HEK293 (cell line): Measurements from ENCODE around the gene MYO5C.

Experiments used
- CTCF ChIA-PET: fragments of 350-600 bp; formaldehyde crosslinking; extraction: SDS; loops from one replicate; lab custom pipeline; 2021; ENCODE audit warnings: antibody characterized with exemption; lab: Yijun Ruan, JAX
- POLR2A ChIA-PET: fragments of 300-600 bp; formaldehyde crosslinking; extraction: SDS; loops from one replicate; lab custom pipeline; 2020; ENCODE audit warnings: antibody characterized with exemption, inconsistent platforms; lab: Yijun Ruan, JAX
- H3K27ac ChIP-seq: fragments of 200-500 bp; sonication (Bioruptor generic); 2 replicates; pipeline ENCODE4 v1.5.1; 2014; ENCODE audit warnings: low read depth, low read length, control low read depth, inconsistent platforms; ENCODE audit errors: extremely low read depth
- H3K36me3 ChIP-seq, 2 experiments: fragments of 200-500 bp in 1 of 2; sonication (Bioruptor generic) in 1 of 2; 1 replicate in 1 of 2; 2 replicates in 1 of 2; pipeline ENCODE4 v1.5.1; 2014 to 2017; ENCODE audit warnings: inconsistent platforms in 2 of 2, low read length in 2 of 2; ENCODE audit not compliant: control insufficient read depth in 2 of 2, insufficient read depth in 1 of 2
- H3K4me1 ChIP-seq: fragments of 200-500 bp; sonication (Bioruptor generic); 2 replicates; pipeline ENCODE4 v1.5.1; 2014; ENCODE audit warnings: mild to moderate bottlenecking, low read length, inconsistent platforms; ENCODE audit not compliant: control insufficient read depth, insufficient read depth
- H3K4me3 ChIP-seq: 2 replicates; pipeline ENCODE4 v1.5.1; 2011; ENCODE audit warnings: low read depth, mild to moderate bottlenecking, control low read depth, low read length, moderate library complexity
- H3K9me3 ChIP-seq: fragments of 200-500 bp; sonication (Bioruptor generic); 2 replicates; pipeline ENCODE4 v1.5.1; 2014; ENCODE audit warnings: low read depth, low read length, inconsistent platforms; ENCODE audit not compliant: control insufficient read depth, insufficient read depth
- BCL11A ChIP-seq: fragments of 450-650 bp; formaldehyde crosslinking; IDR thresholded peaks from 2 replicates; pipeline ENCODE4 v1.5.1; 2016; ENCODE audit warnings: low read depth, missing biosample characterization, missing genetic modification characterization
- FEZF1 ChIP-seq: fragments of 450-650 bp; formaldehyde crosslinking; IDR thresholded peaks from 2 replicates; pipeline ENCODE4 v1.5.1; 2016; ENCODE audit warnings: missing biosample characterization, missing genetic modification characterization
- GLI2 ChIP-seq: fragments of 450-650 bp; formaldehyde crosslinking; IDR thresholded peaks from 2 replicates; pipeline ENCODE4; 2017; ENCODE audit warnings: missing biosample characterization, missing genetic modification characterization, low read depth, borderline replicate concordance
- SCRT1 ChIP-seq: fragments of 450-650 bp; formaldehyde crosslinking; IDR thresholded peaks from 2 replicates; pipeline ENCODE4 v1.5.1; 2016; ENCODE audit warnings: missing biosample characterization, missing genetic modification characterization, borderline replicate concordance
- ZBTB7A ChIP-seq: fragments of 450-650 bp; formaldehyde crosslinking; IDR thresholded peaks from 2 replicates; pipeline ENCODE4 v1.5.1; 2016; ENCODE audit warnings: low read depth, missing biosample characterization, missing genetic modification characterization
- ZBTB8A ChIP-seq: fragments of 450-650 bp; formaldehyde crosslinking; IDR thresholded peaks from 2 replicates; pipeline ENCODE4 v1.5.1; 2016; ENCODE audit warnings: missing biosample characterization, missing genetic modification characterization
- ZFP37 ChIP-seq: fragments of 450-650 bp; formaldehyde crosslinking; IDR thresholded peaks from 2 replicates; pipeline ENCODE4 v1.5.1; 2016; ENCODE audit warnings: missing biosample characterization, missing genetic modification characterization
- ZNF10 ChIP-seq: fragments of 450-650 bp; formaldehyde crosslinking; IDR thresholded peaks from 2 replicates; pipeline ENCODE4 v1.5.1; 2017; ENCODE audit warnings: missing biosample characterization, missing genetic modification characterization
- ZNF121 ChIP-seq: fragments of 450-650 bp; formaldehyde crosslinking; IDR thresholded peaks from 2 replicates; pipeline ENCODE4 v1.5.1; 2016; ENCODE audit warnings: missing biosample characterization, missing genetic modification characterization
- ZNF23 ChIP-seq: fragments of 450-650 bp; formaldehyde crosslinking; IDR thresholded peaks from 2 replicates; pipeline ENCODE4 v1.5.1; 2016; ENCODE audit warnings: missing biosample characterization, missing genetic modification characterization, borderline replicate concordance
- ZNF341 ChIP-seq: fragments of 450-650 bp; formaldehyde crosslinking; IDR thresholded peaks from 2 replicates; pipeline ENCODE4; 2016; ENCODE audit warnings: low read depth, missing biosample characterization, missing genetic modification characterization
- ZNF426 ChIP-seq: fragments of 450-650 bp; formaldehyde crosslinking; IDR thresholded peaks from 2 replicates; pipeline ENCODE4 v1.5.1; 2017; ENCODE audit warnings: missing biosample characterization, missing genetic modification characterization, mild to moderate bottlenecking, inconsistent platforms, moderate library complexity
- ZNF530 ChIP-seq: fragments of 450-650 bp; formaldehyde crosslinking; IDR thresholded peaks from 2 replicates; pipeline ENCODE4 v1.5.1; 2016; ENCODE audit warnings: low read depth, missing biosample characterization, missing genetic modification characterization
- ZNF561 ChIP-seq: fragments of 450-650 bp; IDR thresholded peaks from 2 replicates; pipeline ENCODE4 v1.5.1; 2018; ENCODE audit warnings: missing biosample characterization, missing genetic modification characterization, borderline replicate concordance
- ZNF624 ChIP-seq: fragments of 450-650 bp; formaldehyde crosslinking; IDR thresholded peaks from 2 replicates; pipeline ENCODE4 v1.5.1; 2017; ENCODE audit warnings: missing biosample characterization, missing genetic modification characterization
- ZNF626 ChIP-seq: fragments of 450-650 bp; sonication (Bioruptor Pico); formaldehyde crosslinking; IDR thresholded peaks from 2 replicates; pipeline ENCODE4 v1.5.1; 2018; ENCODE audit warnings: missing biosample characterization, missing genetic modification characterization, inconsistent platforms
- ZNF658 ChIP-seq: fragments of 450-650 bp; formaldehyde crosslinking; IDR thresholded peaks from 2 replicates; pipeline ENCODE4; 2016; ENCODE audit warnings: missing biosample characterization, missing genetic modification characterization
- TF ChIP-seq, protein P1 (sequence below): fragments of 450-650 bp; formaldehyde crosslinking; IDR thresholded peaks from 2 replicates; pipeline ENCODE4 v1.5.1; 2016; ENCODE audit warnings: missing biosample characterization, missing genetic modification characterization
- TF ChIP-seq, protein P2 (sequence below): fragments of 450-650 bp; formaldehyde crosslinking; conservative IDR thresholded peaks from 2 replicates; pipeline ENCODE4 v1.5.1; 2016; ENCODE audit warnings: low read depth, missing biosample characterization, missing genetic modification characterization
- TF ChIP-seq, protein P3 (sequence below): fragments of 450-650 bp; formaldehyde crosslinking; IDR thresholded peaks from 2 replicates; pipeline ENCODE4 v1.5.1; 2016; ENCODE audit warnings: missing biosample characterization, missing genetic modification characterization

The MYO5C gene

DNA sequence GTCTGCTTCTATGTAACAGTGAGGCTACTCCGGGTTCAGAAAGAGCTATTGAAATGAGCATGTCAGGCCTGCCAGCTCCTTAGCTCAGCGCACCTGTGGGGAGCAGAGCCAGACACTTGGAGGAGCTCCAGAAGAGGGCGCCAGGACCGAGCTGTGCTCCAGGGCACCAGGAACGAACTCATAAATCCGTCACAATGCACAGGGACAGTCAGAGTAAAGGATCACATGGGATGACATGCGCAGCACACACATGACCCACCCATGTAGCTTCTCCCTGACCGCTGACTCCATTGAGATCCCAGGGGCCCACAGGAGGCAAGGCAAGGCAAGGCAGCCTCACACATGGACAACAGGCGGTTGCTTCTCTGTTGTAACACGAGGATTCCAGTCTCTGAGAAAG lies 78.4 kb downstream of the MYO5C start (continued):
- TF ChIP-seq ZNF626 (tag by site-specific recombination) (no peak), ZFP37 (tag by site-specific recombination) (no peak), BCL11A (no peak), ZNF624 (tag by site-specific recombination) (no peak), ZNF530 (no peak), ZNF341 (tag by site-specific recombination) (no peak)
- TF ChIP-seq, protein P1, sequence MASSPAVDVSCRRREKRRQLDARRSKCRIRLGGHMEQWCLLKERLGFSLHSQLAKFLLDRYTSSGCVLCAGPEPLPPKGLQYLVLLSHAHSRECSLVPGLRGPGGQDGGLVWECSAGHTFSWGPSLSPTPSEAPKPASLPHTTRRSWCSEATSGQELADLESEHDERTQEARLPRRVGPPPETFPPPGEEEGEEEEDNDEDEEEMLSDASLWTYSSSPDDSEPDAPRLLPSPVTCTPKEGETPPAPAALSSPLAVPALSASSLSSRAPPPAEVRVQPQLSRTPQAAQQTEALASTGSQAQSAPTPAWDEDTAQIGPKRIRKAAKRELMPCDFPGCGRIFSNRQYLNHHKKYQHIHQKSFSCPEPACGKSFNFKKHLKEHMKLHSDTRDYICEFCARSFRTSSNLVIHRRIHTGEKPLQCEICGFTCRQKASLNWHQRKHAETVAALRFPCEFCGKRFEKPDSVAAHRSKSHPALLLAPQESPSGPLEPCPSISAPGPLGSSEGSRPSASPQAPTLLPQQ (tag by site-specific recombination), result no peak
- TF ChIP-seq, all 188 proteins: peak for 0

DNA sequence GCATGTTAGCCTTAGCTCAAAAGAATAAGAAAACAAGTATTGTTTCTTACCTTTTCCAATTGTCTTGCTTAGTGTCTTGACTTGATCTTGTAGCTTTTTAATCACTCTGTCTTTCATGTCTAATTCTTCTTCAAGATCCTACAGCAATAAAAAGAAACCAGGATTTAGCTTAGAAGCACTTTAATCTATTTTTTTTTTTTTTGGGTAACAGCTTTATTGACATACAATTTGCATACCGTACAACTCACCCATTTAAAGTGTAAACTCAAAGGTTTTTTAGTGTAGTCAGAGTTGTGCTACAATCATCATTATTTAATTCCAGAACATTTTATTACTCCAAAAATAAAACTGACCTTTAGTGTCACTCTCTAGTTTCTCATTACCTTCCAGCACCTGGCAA lies 81.1 kb downstream of the MYO5C start:
- Histone ChIP-seq H3K9me3 (no peaks in the 10 kb centered on the region), H3K4me3 (no peak overlapping the region), H3K27ac (no peak overlapping the region), H3K4me1 (no peaks in the 10 kb centered on the region), H3K36me3 (peaks cover 6 to 75% of the 10 kb centered on the region in 2 experiments; a peak in 2 of 3 replicates)
- TF ChIP-seq FEZF1 (tag by site-specific recombination) (no peak), ZNF561 (tag by site-specific recombination) (no peak), ZBTB8A (tag by site-specific recombination) (no peak), ZNF530 (no peak), ZBTB7A (tag by site-specific recombination) (no peak)
- TF ChIP-seq, protein P2, sequence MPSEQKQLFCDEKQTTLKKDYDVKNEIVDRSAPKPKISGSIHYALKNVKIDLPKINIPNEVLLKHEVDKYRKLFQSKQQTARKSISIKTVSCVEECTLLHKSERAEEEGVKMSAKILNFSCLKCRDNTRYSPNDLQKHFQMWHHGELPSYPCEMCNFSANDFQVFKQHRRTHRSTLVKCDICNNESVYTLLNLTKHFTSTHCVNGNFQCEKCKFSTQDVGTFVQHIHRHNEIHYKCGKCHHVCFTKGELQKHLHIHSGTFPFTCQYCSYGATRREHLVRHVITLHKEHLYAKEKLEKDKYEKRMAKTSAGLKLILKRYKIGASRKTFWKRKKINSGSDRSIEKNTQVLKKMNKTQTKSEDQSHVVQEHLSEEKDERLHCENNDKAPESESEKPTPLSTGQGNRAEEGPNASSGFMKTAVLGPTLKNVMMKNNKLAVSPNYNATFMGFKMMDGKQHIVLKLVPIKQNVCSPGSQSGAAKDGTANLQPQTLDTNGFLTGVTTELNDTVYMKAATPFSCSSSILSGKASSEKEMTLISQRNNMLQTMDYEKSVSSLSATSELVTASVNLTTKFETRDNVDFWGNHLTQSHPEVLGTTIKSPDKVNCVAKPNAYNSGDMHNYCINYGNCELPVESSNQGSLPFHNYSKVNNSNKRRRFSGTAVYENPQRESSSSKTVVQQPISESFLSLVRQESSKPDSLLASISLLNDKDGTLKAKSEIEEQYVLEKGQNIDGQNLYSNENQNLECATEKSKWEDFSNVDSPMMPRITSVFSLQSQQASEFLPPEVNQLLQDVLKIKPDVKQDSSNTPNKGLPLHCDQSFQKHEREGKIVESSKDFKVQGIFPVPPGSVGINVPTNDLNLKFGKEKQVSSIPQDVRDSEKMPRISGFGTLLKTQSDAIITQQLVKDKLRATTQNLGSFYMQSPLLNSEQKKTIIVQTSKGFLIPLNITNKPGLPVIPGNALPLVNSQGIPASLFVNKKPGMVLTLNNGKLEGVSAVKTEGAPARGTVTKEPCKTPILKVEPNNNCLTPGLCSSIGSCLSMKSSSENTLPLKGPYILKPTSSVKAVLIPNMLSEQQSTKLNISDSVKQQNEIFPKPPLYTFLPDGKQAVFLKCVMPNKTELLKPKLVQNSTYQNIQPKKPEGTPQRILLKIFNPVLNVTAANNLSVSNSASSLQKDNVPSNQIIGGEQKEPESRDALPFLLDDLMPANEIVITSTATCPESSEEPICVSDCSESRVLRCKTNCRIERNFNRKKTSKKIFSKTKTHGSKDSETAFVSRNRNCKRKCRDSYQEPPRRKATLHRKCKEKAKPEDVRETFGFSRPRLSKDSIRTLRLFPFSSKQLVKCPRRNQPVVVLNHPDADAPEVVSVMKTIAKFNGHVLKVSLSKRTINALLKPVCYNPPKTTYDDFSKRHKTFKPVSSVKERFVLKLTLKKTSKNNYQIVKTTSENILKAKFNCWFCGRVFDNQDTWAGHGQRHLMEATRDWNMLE, result no peak
- TF ChIP-seq, protein P3, sequence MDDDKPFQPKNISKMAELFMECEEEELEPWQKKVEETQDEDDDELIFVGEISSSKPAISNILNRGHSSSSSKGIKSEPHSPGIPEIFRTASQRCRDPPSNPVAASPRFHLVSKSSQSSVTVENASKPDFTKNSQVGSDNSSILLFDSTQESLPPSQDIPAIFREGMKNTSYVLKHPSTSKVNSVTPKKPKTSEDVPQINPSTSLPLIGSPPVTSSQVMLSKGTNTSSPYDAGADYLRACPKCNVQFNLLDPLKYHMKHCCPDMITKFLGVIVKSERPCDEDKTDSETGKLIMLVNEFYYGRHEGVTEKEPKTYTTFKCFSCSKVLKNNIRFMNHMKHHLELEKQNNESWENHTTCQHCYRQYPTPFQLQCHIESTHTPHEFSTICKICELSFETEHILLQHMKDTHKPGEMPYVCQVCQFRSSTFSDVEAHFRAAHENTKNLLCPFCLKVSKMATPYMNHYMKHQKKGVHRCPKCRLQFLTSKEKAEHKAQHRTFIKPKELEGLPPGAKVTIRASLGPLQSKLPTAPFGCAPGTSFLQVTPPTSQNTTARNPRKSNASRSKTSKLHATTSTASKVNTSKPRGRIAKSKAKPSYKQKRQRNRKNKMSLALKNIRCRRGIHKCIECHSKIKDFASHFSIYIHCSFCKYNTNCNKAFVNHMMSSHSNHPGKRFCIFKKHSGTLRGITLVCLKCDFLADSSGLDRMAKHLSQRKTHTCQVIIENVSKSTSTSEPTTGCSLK (tag by site-specific recombination), result no peak
- CTCF ChIA-PET, result interaction anchor here (0.7 to 1.3 kb wide), 6 partner anchors 11 to 438 kb away, joined by 3 to 8 read pairs (median 3); no protein-coding TSS in a partner anchor
- POLR2A ChIA-PET, result no interaction called here

DNA sequence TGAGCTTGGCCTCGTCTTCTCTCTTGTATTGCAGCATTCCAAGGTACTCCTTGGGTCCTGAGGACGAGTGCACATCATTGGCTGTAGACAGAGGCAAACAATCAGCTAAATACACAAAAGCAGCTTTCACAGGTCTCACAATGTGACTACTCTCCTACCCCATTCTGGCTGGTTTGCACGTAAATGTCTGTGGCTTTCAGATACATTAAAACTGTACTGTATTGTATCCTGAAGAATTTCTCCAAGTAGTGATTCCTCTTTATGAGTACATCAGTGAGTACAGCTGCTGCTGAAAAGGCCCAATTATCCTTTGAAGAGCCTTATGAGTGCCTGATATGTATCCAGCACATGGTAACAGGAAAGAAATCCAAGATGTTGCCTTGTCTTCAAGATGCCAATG lies 82.4 kb downstream of the MYO5C start:
- ChIA-PET POLR2A (no interaction called here), CTCF (interaction anchor here (1.1 kb wide), 1 partner anchor 29 kb away, joined by 3 read pairs; no protein-coding TSS in a partner anchor)
- H3K9me3 ChIP-seq, result no peaks in the 10 kb centered on the region
- H3K4me3 ChIP-seq, result no peak overlapping the region
- H3K36me3 ChIP-seq, result peaks cover 6 to 69% of the 10 kb centered on the region in 2 experiments; a peak in 2 of 3 replicates
- H3K27ac ChIP-seq, result no peak overlapping the region
- no peaks in the 10 kb centered on the region for H3K4me1 ChIP-seq
- TF ChIP-seq ZNF121 (tag by site-specific recombination) (no peak), ZNF426 (tag by site-specific recombination) (no peak), ZNF10 (tag by site-specific recombination) (no peak), GLI2 (tag by site-specific recombination) (no peak), SCRT1 (no peak), ZNF626 (tag by site-specific recombination) (no peak), ZNF658 (no peak), ZNF23 (tag by site-specific recombination) (no peak)
- TF ChIP-seq, protein P3 (tag by site-specific recombination), result no peak
